ENCODE data around the gene LENEP.

The LENEP gene

DNA sequence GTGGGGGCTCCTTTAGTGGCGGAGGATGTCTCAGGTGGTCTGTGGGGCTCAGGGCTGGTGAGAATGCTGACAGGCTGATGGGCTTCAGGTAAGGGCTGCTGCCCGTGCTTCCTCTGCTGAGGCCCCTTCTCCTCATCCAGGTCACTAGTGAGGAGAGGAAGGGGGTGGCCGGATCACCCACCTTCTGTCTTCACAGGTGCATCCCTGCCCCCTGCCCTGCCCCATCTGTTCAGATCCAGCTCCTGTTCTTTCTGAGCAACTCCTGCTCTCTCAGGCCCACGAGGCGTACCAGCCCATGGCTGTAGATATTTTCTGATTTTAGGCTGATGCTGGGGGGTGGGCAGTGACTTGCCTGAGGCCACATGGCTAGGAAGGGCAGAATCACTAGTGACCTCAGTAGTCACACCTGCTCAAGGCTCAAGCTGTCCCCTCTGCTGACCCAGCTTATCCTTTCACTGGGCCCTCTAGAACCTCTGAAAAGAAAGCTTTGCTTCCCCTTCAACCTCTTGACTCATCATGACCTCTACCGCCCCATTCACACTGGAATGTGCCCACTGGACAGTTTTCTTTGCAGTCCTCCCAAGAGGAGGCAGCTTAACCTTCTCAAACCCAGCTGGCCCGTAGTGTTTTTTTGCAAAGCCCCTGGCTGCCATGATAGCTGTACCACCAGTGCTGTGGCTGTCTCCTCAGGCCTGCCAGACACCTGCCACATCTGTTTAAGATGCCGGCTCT is 25.4 kb downstream of the LENEP start:
- DNase-seq (ENCODE audit: insufficient read length, low spot score) (no peak), FAIRE-seq (peak; percentile 67)
- TF ChIP-seq POU2F2 (IDR thresholded peaks at IDR 0.05; ENCODE audit: low read depth, low read length) (no peak), SPI1 (IDR thresholded peaks at IDR 0.05; ENCODE audit: low read depth, low read length) (no peak), POLR2A (IDR thresholded peaks at IDR 0.05; ENCODE audit: low read depth, low read length) (no peak), TAF1 (IDR thresholded peaks at IDR 0.05; ENCODE audit: low read depth, low read length) (no peak), PAX5 (IDR thresholded peaks at IDR 0.05; ENCODE audit: insufficient read depth, low read length, severe bottlenecking) (no peak), POLR2AphosphoS5 (IDR thresholded peaks at IDR 0.05; ENCODE audit: low read depth, low read length) (no peak)

DNA sequence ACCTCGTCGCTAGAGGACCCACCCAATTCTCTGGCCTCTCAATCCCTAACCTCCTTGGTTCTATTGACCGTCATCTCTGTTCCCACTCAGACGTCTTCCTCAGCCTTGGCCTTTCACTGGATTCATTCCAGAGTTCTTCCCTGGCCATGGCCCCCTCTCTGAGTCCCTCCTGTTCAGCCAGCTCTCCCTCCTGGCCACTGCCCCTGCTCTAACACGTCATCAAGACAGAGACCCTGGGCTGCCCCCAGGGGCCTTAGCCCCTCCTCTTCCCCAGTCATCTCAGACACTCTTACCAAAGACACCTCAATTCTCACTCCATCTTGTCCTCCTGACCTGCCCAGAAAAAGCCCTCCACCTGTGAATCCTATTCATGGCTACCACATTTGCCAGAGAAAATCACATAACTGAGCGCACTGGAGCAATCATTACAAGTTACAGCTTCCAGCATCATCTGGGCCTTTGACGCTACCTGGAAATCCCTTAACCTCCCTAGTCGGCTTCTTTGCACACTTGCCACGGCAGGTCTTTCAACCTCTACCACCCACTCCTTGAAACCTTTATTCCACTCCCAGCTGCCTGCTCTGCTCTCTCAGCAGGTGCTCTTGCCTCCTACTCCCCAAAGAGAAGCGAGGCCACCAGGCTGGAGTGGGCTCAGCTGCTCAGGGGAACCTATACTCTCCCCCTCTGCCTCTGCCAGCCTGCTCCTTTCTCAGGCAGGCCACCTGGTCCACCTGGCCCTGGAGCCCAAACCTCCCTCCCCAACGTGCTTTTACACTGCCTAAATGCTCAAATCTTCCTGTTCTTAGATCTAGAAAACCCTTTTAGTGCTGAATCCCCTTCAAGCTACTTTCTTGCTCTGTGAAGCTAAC is 26.2 kb downstream of the LENEP start:
- TF ChIP-seq PAX5 (IDR thresholded peaks at IDR 0.05; ENCODE audit: insufficient read depth, low read length, severe bottlenecking), result no peak
- no peak for TF ChIP-seq SPI1 (IDR thresholded peaks at IDR 0.05; ENCODE audit: low read depth, low read length)
- TF ChIP-seq POLR2A (IDR thresholded peaks at IDR 0.05; ENCODE audit: low read depth, low read length), result no peak
- TF ChIP-seq POLR2AphosphoS5 (IDR thresholded peaks at IDR 0.05; ENCODE audit: low read depth, low read length), result no peak
- TF ChIP-seq TAF1 (IDR thresholded peaks at IDR 0.05; ENCODE audit: low read depth, low read length), result no peak
- no peak for TF ChIP-seq POU2F2 (IDR thresholded peaks at IDR 0.05; ENCODE audit: low read depth, low read length)
- DNase-seq (ENCODE audit: insufficient read length, low spot score) (no peak), FAIRE-seq (no peak)

DNA sequence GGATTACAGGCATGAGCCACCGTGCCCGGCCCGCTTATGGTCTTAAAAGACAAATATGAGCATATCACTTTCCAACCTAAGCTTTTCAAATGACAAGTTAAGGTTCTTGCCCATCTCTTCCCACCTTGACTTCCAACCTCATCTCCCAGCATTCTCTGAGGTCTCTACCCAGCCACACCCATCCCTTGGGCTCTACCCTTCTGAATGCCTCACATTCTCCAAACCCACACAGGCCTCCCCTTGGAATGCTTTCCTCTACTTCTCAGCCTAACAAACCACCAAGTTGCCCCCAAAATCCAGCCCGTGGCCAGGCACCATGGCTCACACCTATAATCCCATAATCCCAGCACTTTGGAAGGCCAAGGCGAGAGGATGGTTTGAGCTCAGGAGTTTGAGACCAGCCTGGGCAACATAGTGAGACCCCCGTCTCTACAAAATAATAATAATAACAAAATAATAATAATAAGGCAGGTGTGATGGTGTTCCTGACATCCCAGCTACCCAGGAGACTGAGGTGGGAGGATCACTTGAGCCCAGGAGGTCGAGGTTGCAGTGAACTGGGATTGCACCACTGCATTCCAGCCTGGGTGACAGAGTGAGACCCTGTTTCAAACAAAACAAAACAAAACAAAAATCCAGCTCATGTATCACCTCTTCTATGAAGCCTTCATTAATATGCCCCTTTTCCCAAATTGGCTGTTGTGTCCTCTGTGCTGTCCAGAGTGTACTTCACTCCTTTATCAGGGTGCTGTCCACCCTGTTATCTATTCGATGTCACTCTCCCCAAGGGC is 28.9 kb downstream of the LENEP start:
- FAIRE-seq, result no peak
- no peak for DNase-seq (ENCODE audit: insufficient read length, low spot score)
- no peak for TF ChIP-seq POU2F2 (IDR thresholded peaks at IDR 0.05; ENCODE audit: low read depth, low read length)
- no peak for TF ChIP-seq POLR2A (IDR thresholded peaks at IDR 0.05; ENCODE audit: low read depth, low read length)
- TF ChIP-seq TAF1 (IDR thresholded peaks at IDR 0.05; ENCODE audit: low read depth, low read length), result no peak
- TF ChIP-seq PAX5 (IDR thresholded peaks at IDR 0.05; ENCODE audit: insufficient read depth, low read length, severe bottlenecking), result no peak
- no peak for TF ChIP-seq POLR2AphosphoS5 (IDR thresholded peaks at IDR 0.05; ENCODE audit: low read depth, low read length)
- no peak for TF ChIP-seq SPI1 (IDR thresholded peaks at IDR 0.05; ENCODE audit: low read depth, low read length)

DNA sequence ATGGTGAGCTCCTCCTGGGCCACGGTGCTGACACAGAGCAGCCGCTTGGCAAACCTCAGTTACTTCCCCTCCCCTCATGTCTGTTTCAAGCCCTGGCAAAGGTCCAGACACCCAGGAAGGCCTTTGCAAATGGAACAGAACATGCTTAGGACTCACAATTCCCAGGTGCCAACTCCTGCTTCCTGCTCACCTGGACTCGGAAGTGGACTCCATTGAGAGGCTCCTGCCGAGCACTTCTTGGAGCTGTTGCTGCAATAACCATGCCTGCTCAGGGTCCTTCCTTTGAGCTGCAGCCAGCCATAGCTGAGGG is 29.5 kb downstream of the LENEP start:
- no peak for TF ChIP-seq POLR2AphosphoS5 (IDR thresholded peaks at IDR 0.05; ENCODE audit: low read depth, low read length)
- TF ChIP-seq POLR2A (IDR thresholded peaks at IDR 0.05; ENCODE audit: low read depth, low read length), result no peak
- no peak for TF ChIP-seq TAF1 (IDR thresholded peaks at IDR 0.05; ENCODE audit: low read depth, low read length)
- TF ChIP-seq POU2F2 (IDR thresholded peaks at IDR 0.05; ENCODE audit: low read depth, low read length), result no peak
- no peak for TF ChIP-seq PAX5 (IDR thresholded peaks at IDR 0.05; ENCODE audit: insufficient read depth, low read length, severe bottlenecking)
- TF ChIP-seq SPI1 (IDR thresholded peaks at IDR 0.05; ENCODE audit: low read depth, low read length), result no peak
- DNase-seq (ENCODE audit: insufficient read length, low spot score), result no peak
- no peak for FAIRE-seq

DNA sequence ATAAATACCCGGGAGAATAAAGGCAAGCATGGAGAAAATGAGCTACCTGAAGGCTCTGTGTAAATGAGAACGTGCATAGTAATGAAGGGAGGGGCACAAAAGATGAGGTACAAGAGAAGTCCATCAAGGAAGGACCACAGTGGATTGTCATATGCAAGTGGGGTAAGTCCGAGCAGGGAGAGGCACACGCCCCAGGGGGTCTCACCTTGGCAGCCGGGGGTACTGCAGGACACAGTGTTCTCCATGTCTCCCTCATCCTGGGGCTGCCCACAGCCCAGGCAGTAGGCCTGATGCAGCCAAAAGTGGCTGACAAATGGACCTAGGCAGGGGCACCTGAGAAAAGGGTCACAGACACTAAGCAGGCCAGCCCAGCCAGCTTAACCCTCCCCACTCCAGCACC is 30.2 kb downstream of the LENEP start:
- TF ChIP-seq PAX5 (IDR thresholded peaks at IDR 0.05; ENCODE audit: insufficient read depth, low read length, severe bottlenecking), result no peak
- FAIRE-seq, result no peak
- no peak for DNase-seq (ENCODE audit: insufficient read length, low spot score)

DNA sequence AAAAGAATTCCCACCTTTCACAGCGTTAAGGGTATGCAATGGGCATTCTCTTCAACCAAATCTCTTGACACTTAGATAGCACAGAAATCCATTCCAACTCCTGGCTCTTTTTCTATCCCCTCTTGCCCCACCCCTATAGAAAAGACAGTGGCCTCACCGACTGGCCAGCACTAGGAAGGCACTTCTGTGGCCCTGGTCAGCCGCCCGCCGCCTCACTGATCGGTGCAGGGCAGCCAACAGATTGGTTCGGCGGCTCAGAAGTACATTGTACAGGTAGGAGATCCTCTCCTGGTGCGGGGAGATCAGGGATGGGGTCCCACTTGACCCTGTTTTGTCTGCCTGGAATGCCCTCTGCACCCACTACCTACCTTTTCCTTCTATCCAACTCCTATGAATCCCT is 30.9 kb downstream of the LENEP start:
- no peak for DNase-seq (ENCODE audit: insufficient read length, low spot score)
- TF ChIP-seq PAX5 (IDR thresholded peaks at IDR 0.05; ENCODE audit: insufficient read depth, low read length, severe bottlenecking) (no peak), POLR2AphosphoS5 (IDR thresholded peaks at IDR 0.05; ENCODE audit: low read depth, low read length) (no peak), POLR2A (IDR thresholded peaks at IDR 0.05; ENCODE audit: low read depth, low read length) (no peak), POU2F2 (IDR thresholded peaks at IDR 0.05; ENCODE audit: low read depth, low read length) (no peak), TAF1 (IDR thresholded peaks at IDR 0.05; ENCODE audit: low read depth, low read length) (no peak), SPI1 (IDR thresholded peaks at IDR 0.05; ENCODE audit: low read depth, low read length) (no peak)
- FAIRE-seq, result no peak

DNA sequence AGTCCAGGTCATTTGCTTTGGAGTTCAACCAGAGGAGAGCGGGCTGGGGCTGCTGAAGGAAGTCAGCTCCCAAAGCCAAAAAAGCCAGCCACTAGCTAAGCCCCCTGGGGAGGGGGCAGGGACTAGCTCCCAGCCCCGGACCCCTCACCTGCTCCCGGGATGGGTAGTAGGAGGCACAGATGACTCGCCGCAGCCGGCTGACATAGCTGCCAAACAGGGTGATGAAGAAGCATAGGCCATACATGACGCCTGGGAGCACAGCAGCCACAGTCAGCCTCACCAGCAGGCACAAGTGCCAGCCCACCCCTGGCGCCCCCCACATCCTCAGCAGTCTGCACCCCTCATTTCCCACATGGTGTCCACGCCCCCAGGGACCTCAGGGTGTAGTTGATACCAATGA is 32.8 kb downstream of the LENEP start:
- TF ChIP-seq POLR2AphosphoS5 (IDR thresholded peaks at IDR 0.05; ENCODE audit: low read depth, low read length) (no peak), TAF1 (IDR thresholded peaks at IDR 0.05; ENCODE audit: low read depth, low read length) (no peak), POU2F2 (IDR thresholded peaks at IDR 0.05; ENCODE audit: low read depth, low read length) (no peak), SPI1 (IDR thresholded peaks at IDR 0.05; ENCODE audit: low read depth, low read length) (no peak), PAX5 (IDR thresholded peaks at IDR 0.05; ENCODE audit: insufficient read depth, low read length, severe bottlenecking) (no peak), POLR2A (IDR thresholded peaks at IDR 0.05; ENCODE audit: low read depth, low read length) (no peak)
- no peak for FAIRE-seq
- DNase-seq (ENCODE audit: insufficient read length, low spot score), result no peak

DNA sequence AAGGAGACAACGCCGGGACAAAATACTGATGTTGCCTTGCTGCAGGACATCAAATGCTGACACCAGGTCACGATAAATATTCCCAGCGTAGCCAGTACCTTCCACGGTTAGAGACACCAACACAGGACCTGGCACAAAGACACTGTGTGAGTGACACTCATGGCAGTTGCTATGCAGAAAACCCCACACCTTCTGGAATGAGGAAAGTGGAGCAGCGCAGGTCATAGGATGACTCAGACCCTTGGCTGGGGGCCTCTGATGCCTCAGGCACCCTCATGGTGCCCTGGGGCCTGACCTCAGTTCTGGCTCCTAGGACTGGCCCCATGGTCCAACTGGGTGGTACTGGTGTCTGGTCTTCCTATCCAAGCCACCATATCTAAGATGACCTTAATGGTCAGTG is 33.2 kb downstream of the LENEP start:
- no peak for DNase-seq (ENCODE audit: insufficient read length, low spot score)
- FAIRE-seq, result no peak

More for the DNA sequence above, 33.2 kb downstream of the LENEP start:
- TF ChIP-seq POLR2A (IDR thresholded peaks at IDR 0.05; ENCODE audit: low read depth, low read length) (no peak), POLR2AphosphoS5 (IDR thresholded peaks at IDR 0.05; ENCODE audit: low read depth, low read length) (no peak), TAF1 (IDR thresholded peaks at IDR 0.05; ENCODE audit: low read depth, low read length) (no peak), PAX5 (IDR thresholded peaks at IDR 0.05; ENCODE audit: insufficient read depth, low read length, severe bottlenecking) (no peak), SPI1 (IDR thresholded peaks at IDR 0.05; ENCODE audit: low read depth, low read length) (no peak), POU2F2 (IDR thresholded peaks at IDR 0.05; ENCODE audit: low read depth, low read length) (no peak)

All from GM12891 (cell line).